ENCODE data around the gene MARVELD2. TPM values are rescaled to one million over a fixed set of nuclear protein-coding genes. Genes with fewer than 3 reads are reported as not detected.

Gene MARVELD2
- total and polyA plus RNA-seq, 7 experiments from 2014 or later, result 0.37 to 1.1 (median 0.84) TPM; not detected in 2

DNA sequence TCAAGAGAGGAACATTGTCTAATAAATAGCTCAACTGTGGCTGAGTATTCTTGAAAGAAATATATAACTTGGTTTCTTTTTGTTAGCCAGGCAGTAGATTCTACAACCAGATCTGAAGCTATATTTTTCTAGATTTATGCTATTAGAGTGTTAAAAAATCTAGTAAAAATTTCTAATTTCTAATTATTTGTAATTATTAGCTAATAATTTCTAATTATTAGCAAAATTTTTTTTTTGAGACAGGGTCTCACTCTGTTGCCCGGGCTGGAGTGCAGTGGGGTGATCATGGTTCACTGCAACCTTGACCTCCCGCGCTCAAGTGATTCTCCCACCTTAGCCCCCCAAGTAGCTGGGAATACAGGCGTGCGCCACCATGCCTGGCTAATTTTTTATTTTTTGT, 42.5 kb upstream of the MARVELD2 start:
- Histone ChIP-seq H3K36me3 (ENCODE audit: control insufficient read depth in 2 of 3, insufficient read depth in 3 of 3, low read length in 3 of 3) (peaks cover 0 to 19% (median 8%) of the 10 kb centered on the region in 3 experiments), H3K27me3 (ENCODE audit: control insufficient read depth in 2 of 2, insufficient read depth in 2 of 2, low read length in 2 of 2) (no peaks in the 10 kb centered on the region), H3K9me3 (ENCODE audit: control insufficient read depth in 2 of 3, low read length in 3 of 3) (no peaks in the 10 kb centered on the region), H3K27ac (ENCODE audit: low read depth, low read length) (no peak overlapping the region), H3K4me1 (ENCODE audit: control insufficient read depth in 2 of 2, insufficient read depth in 2 of 2, low read length in 2 of 2) (peaks cover 15 to 20% of the 10 kb centered on the region in 2 donors), H3K4me3 (ENCODE audit: low read length) (no peak overlapping the region)
- Mint-ChIP-seq H3K27ac (peak overlapping the region in 1 of 9 donors; percentile 20), H3K9me3 (no peaks in the 10 kb centered on the region), H3K36me3 (peaks cover 0 to 8% (median 5%) of the 10 kb centered on the region in 5 donors), H3K4me1 (peaks cover 15 to 43% (median 34%) of the 10 kb centered on the region in 7 donors), H3K4me3 (peak overlapping the region in 3 of 10 donors; percentile 5 to 27 (median 18)), H3K27me3 (no peaks in the 10 kb centered on the region)
- ATAC-seq (no peak), DNase-seq (no peak)
- ChIA-PET CTCF (interaction anchor here (0.9 kb wide), 2 partner anchors 9 to 38 kb away, joined by 3 to 4 read pairs; no protein-coding TSS in a partner anchor), POLR2A (interaction anchor here (0.7 to 0.8 kb wide), 2 partner anchors 168 to 279 kb away, joined by 3 to 5 read pairs; partner anchors contain the start of gene SLC30A5)
- intact Hi-C loops (cut with micrococcal nuclease), result loop anchor here in 1 of 2 donors (5.0 kb wide), 1 partner anchor 1155 kb away; the partner anchor contains the start of gene PIK3R1

DNA sequence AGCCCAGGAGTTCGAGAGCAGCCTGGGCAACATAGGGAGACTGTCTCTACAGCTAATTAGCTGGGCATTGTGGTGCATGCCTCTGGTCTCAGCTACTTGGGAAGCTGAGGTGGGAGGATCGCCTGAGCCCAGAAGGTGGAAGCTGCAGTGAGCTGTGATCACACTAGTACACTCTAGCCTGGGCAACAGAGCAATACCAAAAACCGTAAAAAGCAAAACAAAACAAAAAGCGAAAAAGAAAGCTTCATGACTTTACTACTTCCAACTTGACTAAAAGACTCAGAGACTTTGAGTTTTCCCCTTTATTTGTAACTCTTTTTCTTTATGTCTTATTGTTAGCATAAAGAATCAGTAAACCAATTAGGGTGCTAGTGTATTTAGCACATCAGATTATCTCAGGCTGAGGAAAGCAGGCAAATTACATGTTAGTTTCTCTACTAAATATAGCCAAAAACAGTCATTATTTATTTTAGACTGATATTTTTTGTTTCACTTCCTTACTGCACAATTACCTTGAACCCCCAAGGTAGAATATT, 39.9 kb upstream of the MARVELD2 start:
- intact Hi-C loops (cut with micrococcal nuclease), result loop anchor here in 1 of 2 donors (5.0 kb wide), 1 partner anchor 1158 kb away; the partner anchor contains the start of gene PIK3R1
- peak overlapping the region in 1 of 9 donors; percentile 29 for H3K27ac Mint-ChIP-seq
- ChIA-PET CTCF (no interaction called here), POLR2A (interaction anchor here (0.7 kb wide), 1 partner anchor 19 kb away, joined by 3 read pairs; no protein-coding TSS in a partner anchor)
- ATAC-seq, result no peak
- DNase-seq, result no peak
- no peaks in the 10 kb centered on the region for H3K27me3 Mint-ChIP-seq
- peaks cover 5 to 8% of the 10 kb centered on the region in 2 donors for H3K4me1 ChIP-seq (ENCODE audit: control insufficient read depth in 2 of 2, insufficient read depth in 2 of 2, low read length in 2 of 2)
- H3K9me3 Mint-ChIP-seq, result no peaks in the 10 kb centered on the region
- no peaks in the 10 kb centered on the region for H3K9me3 ChIP-seq (ENCODE audit: control insufficient read depth in 2 of 3, low read length in 3 of 3)
- no peaks in the 10 kb centered on the region for H3K27me3 ChIP-seq (ENCODE audit: control insufficient read depth in 2 of 2, insufficient read depth in 2 of 2, low read length in 2 of 2)
- peaks cover 0 to 8% (median 3%) of the 10 kb centered on the region in 5 donors for H3K36me3 Mint-ChIP-seq
- H3K4me3 Mint-ChIP-seq, result no peak overlapping the region
- H3K4me3 ChIP-seq (ENCODE audit: low read length), result no peak overlapping the region
- peaks cover 0 to 27% (median 8%) of the 10 kb centered on the region in 3 experiments for H3K36me3 ChIP-seq (ENCODE audit: control insufficient read depth in 2 of 3, insufficient read depth in 3 of 3, low read length in 3 of 3)
- peaks cover 7 to 28% (median 20%) of the 10 kb centered on the region in 7 donors for H3K4me1 Mint-ChIP-seq
- H3K27ac ChIP-seq (ENCODE audit: low read depth, low read length), result no peak overlapping the region

DNA sequence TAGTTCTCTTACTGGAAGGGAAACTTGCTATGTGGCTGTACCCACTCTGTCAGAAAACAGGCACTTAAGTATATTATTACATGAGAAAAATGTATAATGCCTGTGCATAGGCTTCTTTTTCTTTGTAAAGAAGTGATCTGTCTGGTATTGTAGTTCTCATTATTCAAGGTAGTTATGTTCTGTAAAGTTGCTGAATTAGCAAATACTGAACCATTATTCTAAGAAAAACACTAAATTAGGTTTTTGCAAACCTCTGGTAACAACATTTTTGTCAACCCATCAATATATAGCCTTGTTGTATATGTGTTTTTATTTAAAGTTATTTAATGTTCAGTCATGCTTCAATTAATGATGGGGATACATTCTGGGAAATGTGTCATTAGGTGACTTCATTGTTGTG, 36.5 kb upstream of the MARVELD2 start:
- Mint-ChIP-seq H3K27ac (no peak overlapping the region), H3K4me3 (no peak overlapping the region), H3K9me3 (no peaks in the 10 kb centered on the region), H3K36me3 (peaks cover 0 to 16% (median 3%) of the 10 kb centered on the region in 5 donors), H3K27me3 (no peaks in the 10 kb centered on the region), H3K4me1 (no peaks in the 10 kb centered on the region)
- no peaks in the 10 kb centered on the region for H3K4me1 ChIP-seq (ENCODE audit: control insufficient read depth in 2 of 2, insufficient read depth in 2 of 2, low read length in 2 of 2)
- no peaks in the 10 kb centered on the region for H3K9me3 ChIP-seq (ENCODE audit: control insufficient read depth in 2 of 3, low read length in 3 of 3)
- no peak for ATAC-seq
- CTCF ChIA-PET, result no interaction called here
- no peak overlapping the region for H3K27ac ChIP-seq (ENCODE audit: low read depth, low read length)
- POLR2A ChIA-PET, result no interaction called here
- intact Hi-C loops (cut with micrococcal nuclease), result no loop called here
- no peaks in the 10 kb centered on the region for H3K27me3 ChIP-seq (ENCODE audit: control insufficient read depth in 2 of 2, insufficient read depth in 2 of 2, low read length in 2 of 2)
- DNase-seq, result no peak
- H3K4me3 ChIP-seq (ENCODE audit: low read length), result no peak overlapping the region
- H3K36me3 ChIP-seq (ENCODE audit: control insufficient read depth in 2 of 3, insufficient read depth in 3 of 3, low read length in 3 of 3), result peaks cover 5 to 35% (median 8%) of the 10 kb centered on the region in 3 experiments

DNA sequence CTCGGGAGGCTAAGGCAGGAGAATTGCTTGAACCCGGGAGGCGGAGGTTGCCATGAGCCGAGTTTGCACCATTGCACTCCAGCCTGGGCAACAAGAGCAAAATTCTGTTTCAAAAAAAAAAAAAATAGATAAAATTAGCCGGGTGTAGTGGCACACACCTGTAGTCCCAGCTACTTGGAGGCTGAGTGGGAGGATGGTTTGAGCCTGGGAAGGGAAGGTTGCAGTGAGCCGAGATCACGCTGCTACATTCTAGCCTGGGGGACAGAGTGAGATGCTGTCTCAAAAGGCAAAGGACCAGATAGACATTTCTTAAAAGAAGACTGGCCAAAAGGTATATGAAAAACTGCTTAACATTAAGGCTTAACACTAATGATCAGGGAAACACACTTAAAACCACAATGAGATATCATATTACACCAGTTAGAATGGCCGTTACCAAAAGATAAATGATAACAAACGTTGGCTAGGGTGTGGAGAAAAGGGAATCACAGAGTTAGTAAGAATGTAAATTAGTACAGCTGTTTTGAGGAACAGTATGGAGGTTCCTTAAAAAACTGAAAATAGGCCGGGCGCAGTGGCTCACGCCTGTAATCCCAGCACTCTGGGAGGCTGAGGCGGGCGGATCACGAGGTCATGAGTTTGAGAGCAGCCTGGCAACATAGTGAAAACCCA, 10.1 kb upstream of the MARVELD2 start:
- H3K4me3 ChIP-seq (ENCODE audit: low read length), result no peak overlapping the region
- ChIA-PET CTCF (no interaction called here), POLR2A (no interaction called here)
- H3K9me3 ChIP-seq (ENCODE audit: control insufficient read depth in 2 of 3, low read length in 3 of 3), result no peaks in the 10 kb centered on the region
- no peak for ATAC-seq
- Mint-ChIP-seq H3K9me3 (peaks cover 0 to 4% (median 0%) of the 10 kb centered on the region in 11 donors), H3K27ac (no peak overlapping the region), H3K36me3 (peaks cover 5 to 55% (median 30%) of the 10 kb centered on the region in 5 donors), H3K4me3 (no peak overlapping the region), H3K27me3 (no peaks in the 10 kb centered on the region), H3K4me1 (no peaks in the 10 kb centered on the region)
- no peak for DNase-seq
- no peak overlapping the region for H3K27ac ChIP-seq (ENCODE audit: low read depth, low read length)
- no peaks in the 10 kb centered on the region for H3K4me1 ChIP-seq (ENCODE audit: control insufficient read depth in 2 of 2, insufficient read depth in 2 of 2, low read length in 2 of 2)
- no peaks in the 10 kb centered on the region for H3K27me3 ChIP-seq (ENCODE audit: control insufficient read depth in 2 of 2, insufficient read depth in 2 of 2, low read length in 2 of 2)
- peaks cover 0 to 33% (median 0%) of the 10 kb centered on the region in 3 experiments for H3K36me3 ChIP-seq (ENCODE audit: control insufficient read depth in 2 of 3, insufficient read depth in 3 of 3, low read length in 3 of 3)
- intact Hi-C loops (cut with micrococcal nuclease), result no loop called here

DNA sequence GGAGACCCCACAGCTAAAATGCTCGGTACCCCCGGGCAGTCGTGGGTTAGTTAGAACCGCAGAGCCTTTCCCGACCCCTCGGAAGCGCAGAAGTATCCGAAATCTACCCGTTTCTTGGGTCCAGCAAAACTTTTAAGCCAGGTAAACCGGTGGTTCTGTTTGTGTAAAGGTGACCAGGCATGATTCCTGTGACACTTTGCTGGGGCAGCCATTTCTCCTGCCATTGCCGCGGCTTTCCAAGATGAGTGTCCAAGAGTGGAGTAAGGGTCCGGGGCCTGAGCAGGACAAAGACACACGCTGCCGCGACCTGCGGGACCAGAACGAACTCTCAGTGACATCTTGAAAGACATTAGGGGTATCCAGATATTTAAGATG, 655 bp downstream of the MARVELD2 start:
- peak overlapping the region in 5 of 9 donors; percentile 1 to 55 (median 18) for H3K27ac Mint-ChIP-seq
- POLR2A ChIA-PET, result no interaction called here
- no peak overlapping the region for H3K27ac ChIP-seq (ENCODE audit: low read depth, low read length)

DNA sequence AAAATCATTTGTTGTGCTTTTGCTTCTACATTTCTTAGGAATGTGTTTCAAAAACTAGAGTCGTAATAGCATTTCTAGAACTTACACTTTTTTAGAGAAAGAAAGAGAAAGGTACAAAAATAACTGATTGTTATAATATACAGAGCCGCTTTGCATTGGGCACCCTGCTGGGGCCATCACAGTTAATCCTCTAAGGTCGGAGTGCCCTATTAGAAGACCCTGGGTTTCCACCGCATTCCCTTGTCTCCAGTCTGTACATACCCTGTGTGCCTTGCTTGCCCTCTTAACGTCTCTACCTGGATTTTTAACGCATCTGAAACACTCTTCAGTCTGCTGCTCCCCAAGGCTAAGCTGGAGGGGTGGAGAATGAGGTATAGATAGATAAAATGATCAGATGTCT, 1.3 kb downstream of the MARVELD2 start:
- Histone ChIP-seq H3K9me3 (ENCODE audit: control insufficient read depth in 2 of 3, low read length in 3 of 3) (no peaks in the 10 kb centered on the region), H3K4me1 (ENCODE audit: control insufficient read depth in 2 of 2, insufficient read depth in 2 of 2, low read length in 2 of 2) (no peaks in the 10 kb centered on the region), H3K27ac (ENCODE audit: low read depth, low read length) (no peak overlapping the region), H3K36me3 (ENCODE audit: control insufficient read depth in 2 of 3, insufficient read depth in 3 of 3, low read length in 3 of 3) (no peaks in the 10 kb centered on the region), H3K4me3 (ENCODE audit: low read length) (no peak overlapping the region), H3K27me3 (ENCODE audit: control insufficient read depth in 2 of 2, insufficient read depth in 2 of 2, low read length in 2 of 2) (no peaks in the 10 kb centered on the region)
- POLR2A ChIA-PET, result no interaction called here
- intact Hi-C loops (cut with micrococcal nuclease), result no loop called here
- peaks cover 3 to 22% (median 11%) of the 10 kb centered on the region in 5 donors for H3K36me3 Mint-ChIP-seq
- H3K9me3 Mint-ChIP-seq, result peaks cover 0 to 2% (median 0%) of the 10 kb centered on the region in 11 donors
- DNase-seq, result no peak
- peak overlapping the region; percentile 4 to 79 (median 66) for H3K4me3 Mint-ChIP-seq
- peaks cover 0 to 9% (median 0%) of the 10 kb centered on the region in 5 donors for H3K27me3 Mint-ChIP-seq
- ATAC-seq, result no peak
- H3K4me1 Mint-ChIP-seq, result peaks cover 0 to 21% (median 8%) of the 10 kb centered on the region in 7 donors
- H3K27ac Mint-ChIP-seq, result peak overlapping the region in 3 of 9 donors; percentile 1 to 18 (median 7)
- CTCF ChIA-PET, result no interaction called here

More for the DNA sequence above, 655 bp downstream of the MARVELD2 start:
- no peaks in the 10 kb centered on the region for H3K36me3 ChIP-seq (ENCODE audit: control insufficient read depth in 2 of 3, insufficient read depth in 3 of 3, low read length in 3 of 3)
- H3K4me3 ChIP-seq (ENCODE audit: low read length), result peak overlapping the region; percentile 61
- no peaks in the 10 kb centered on the region for H3K4me1 ChIP-seq (ENCODE audit: control insufficient read depth in 2 of 2, insufficient read depth in 2 of 2, low read length in 2 of 2)
- H3K9me3 Mint-ChIP-seq, result peaks cover 0 to 2% (median 0%) of the 10 kb centered on the region in 11 donors
- peak overlapping the region; percentile 52 to 79 (median 66) for H3K4me3 Mint-ChIP-seq
- DNase-seq, result no peak
- no peaks in the 10 kb centered on the region for H3K27me3 ChIP-seq (ENCODE audit: control insufficient read depth in 2 of 2, insufficient read depth in 2 of 2, low read length in 2 of 2)
- H3K36me3 Mint-ChIP-seq, result peaks cover 3 to 20% (median 11%) of the 10 kb centered on the region in 5 donors
- no peak for ATAC-seq
- no peaks in the 10 kb centered on the region for H3K9me3 ChIP-seq (ENCODE audit: control insufficient read depth in 2 of 3, low read length in 3 of 3)
- peaks cover 0 to 9% (median 0%) of the 10 kb centered on the region in 5 donors for H3K27me3 Mint-ChIP-seq
- intact Hi-C loops (cut with micrococcal nuclease), result no loop called here
- CTCF ChIA-PET, result no interaction called here
- peaks cover 0 to 21% (median 8%) of the 10 kb centered on the region in 7 donors for H3K4me1 Mint-ChIP-seq
